Muscle layer of colon (tissue), 2 donors: ENCODE measurements around the gene SUN2.

ENCODE experiments used
- H3K27ac ChIP-seq: one replicate; pipeline ENCODE4 v1.7.0; 2013; ENCODE audit warnings: low read depth, mild to moderate bottlenecking, low read length, moderate library complexity
- H3K27me3 ChIP-seq, 2 donors: one replicate each; pipeline ENCODE4 v1.7.0; 2013; ENCODE audit warnings: low read length in 2 of 2, mild to moderate bottlenecking in 2 of 2; ENCODE audit not compliant: insufficient read depth in 2 of 2, control insufficient read depth in 1 of 2
- H3K36me3 ChIP-seq: one replicate; pipeline ENCODE4 v1.7.0; 2013; ENCODE audit warnings: mild to moderate bottlenecking, low read length; ENCODE audit not compliant: insufficient read depth
- H3K4me1 ChIP-seq: one replicate; pipeline ENCODE4 v1.7.0; 2013; ENCODE audit warnings: mild to moderate bottlenecking, low read length; ENCODE audit not compliant: insufficient read depth
- H3K4me3 ChIP-seq, 2 donors: one replicate each; pipeline ENCODE4 v1.7.0; 2013; ENCODE audit warnings: low read length in 2 of 2, low read depth in 1 of 2, mild to moderate bottlenecking in 1 of 2, moderate library complexity in 1 of 2
- H3K9ac ChIP-seq: one replicate; pipeline ENCODE4 v1.7.0; 2013; ENCODE audit warnings: low read length
- H3K9me3 ChIP-seq: one replicate; pipeline ENCODE4 v1.7.0; 2013; ENCODE audit warnings: mild to moderate bottlenecking, low read length
- donor health status: abdominal sarcoma.
- donor health status: Adenocarcinoma of cecum.

Gene SUN2

DNA sequence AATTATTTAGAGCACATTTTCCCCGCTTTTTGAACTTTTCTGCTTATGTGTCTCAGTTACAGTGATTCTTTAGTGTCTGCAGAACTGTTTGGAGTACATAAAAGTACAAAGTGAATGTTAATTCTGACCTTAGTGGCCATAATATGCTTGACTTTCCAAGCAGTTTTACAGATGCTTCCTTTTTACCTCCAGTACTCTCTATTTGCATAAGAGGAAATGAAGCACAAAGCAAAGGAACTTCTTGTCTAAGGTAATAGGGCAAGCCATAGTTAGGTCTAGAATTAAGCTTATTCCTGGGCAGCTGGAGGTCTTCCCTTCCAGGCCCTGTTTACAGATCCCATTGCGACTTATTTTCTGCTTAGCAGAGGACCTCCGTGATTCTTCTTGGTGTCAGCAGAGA is 46.5 kb downstream of the SUN2 start:
- Histone ChIP-seq H3K9me3 (no peaks in the 10 kb centered on the region), H3K36me3 (peaks cover 22% of the 10 kb centered on the region), H3K27ac (no peak overlapping the region), H3K9ac (no peak overlapping the region), H3K27me3 (no peaks in the 10 kb centered on the region), H3K4me1 (peaks cover 35% of the 10 kb centered on the region), H3K4me3 (no peak overlapping the region)

DNA sequence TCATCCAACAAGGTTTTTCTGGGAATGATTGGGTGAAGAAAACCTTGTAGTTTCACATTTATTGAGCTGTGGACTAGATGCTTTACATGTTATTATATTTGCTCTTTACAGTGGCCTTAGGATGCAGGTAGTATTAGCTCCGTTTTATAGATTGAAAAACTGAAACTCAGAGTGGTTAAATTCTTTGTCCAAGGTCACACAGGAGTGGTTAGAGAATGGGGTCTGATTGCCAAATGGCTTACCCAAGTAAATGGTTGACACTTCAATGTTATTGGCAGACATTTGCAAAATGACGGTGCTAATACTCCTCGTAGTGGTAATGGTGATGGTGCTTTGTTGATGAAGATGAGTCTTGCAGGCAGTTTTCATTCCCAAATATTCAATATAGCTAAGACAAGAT is 47.8 kb downstream of the SUN2 start:
- H3K27ac ChIP-seq: no peak overlapping the region
- peaks cover 20% of the 10 kb centered on the region for H3K36me3 ChIP-seq
- no peak overlapping the region for H3K9ac ChIP-seq
- H3K4me3 ChIP-seq: peak overlapping the region in 1 of 2 donors; percentile 75
- H3K27me3 ChIP-seq: no peaks in the 10 kb centered on the region
- peaks cover 30% of the 10 kb centered on the region for H3K4me1 ChIP-seq
- no peaks in the 10 kb centered on the region for H3K9me3 ChIP-seq

DNA sequence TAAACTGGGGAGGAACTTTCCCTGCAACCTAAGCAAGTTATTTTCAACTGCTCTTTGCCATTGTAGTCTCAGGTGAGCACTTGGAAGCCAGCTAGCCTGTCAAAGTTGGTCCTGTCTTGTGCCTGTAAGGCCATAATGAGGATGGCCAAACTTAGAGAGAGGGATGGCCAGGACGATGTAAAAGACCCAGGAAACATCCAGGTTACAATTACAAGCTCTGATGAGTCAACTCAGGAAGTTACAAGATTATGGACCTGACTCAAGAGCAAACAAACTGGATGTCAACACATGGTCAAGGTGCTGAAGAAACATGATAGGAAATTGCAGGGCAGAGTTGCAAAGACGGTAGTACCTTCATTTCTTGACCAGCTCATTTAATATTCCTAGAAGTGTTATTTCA is 48.5 kb downstream of the SUN2 start:
- Histone ChIP-seq H3K4me1 (peaks cover 30% of the 10 kb centered on the region), H3K9ac (no peak overlapping the region)

DNA sequence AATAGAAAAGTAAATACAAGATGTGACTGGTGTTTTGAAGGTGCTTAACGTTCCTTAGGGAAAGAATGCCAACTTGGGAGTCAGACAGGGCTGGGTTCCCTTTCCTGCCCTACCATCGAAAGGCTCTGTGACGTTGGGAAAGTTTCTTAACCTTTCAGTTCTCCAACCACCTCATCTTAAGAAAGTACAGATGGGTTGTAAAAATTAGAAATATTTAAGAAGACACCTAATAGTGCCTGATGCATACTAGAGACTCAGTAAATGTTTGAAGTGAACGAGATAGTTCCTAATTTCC is 49.0 kb downstream of the SUN2 start:
- H3K9ac ChIP-seq: peak overlapping the region; percentile 55
- H3K36me3 ChIP-seq: peaks cover 10% of the 10 kb centered on the region
- H3K27ac ChIP-seq: peak overlapping the region; percentile 89
- no peaks in the 10 kb centered on the region for H3K27me3 ChIP-seq
- H3K9me3 ChIP-seq: no peaks in the 10 kb centered on the region
- H3K4me1 ChIP-seq: peaks cover 30% of the 10 kb centered on the region
- peak overlapping the region; percentile 75 to 90 for H3K4me3 ChIP-seq

More for the DNA sequence above, 48.5 kb downstream of the SUN2 start:
- Histone ChIP-seq H3K9me3 (no peaks in the 10 kb centered on the region), H3K27ac (no peak overlapping the region), H3K4me3 (peak overlapping the region in 1 of 2 donors; percentile 75), H3K36me3 (peaks cover 13% of the 10 kb centered on the region), H3K27me3 (no peaks in the 10 kb centered on the region)

DNA sequence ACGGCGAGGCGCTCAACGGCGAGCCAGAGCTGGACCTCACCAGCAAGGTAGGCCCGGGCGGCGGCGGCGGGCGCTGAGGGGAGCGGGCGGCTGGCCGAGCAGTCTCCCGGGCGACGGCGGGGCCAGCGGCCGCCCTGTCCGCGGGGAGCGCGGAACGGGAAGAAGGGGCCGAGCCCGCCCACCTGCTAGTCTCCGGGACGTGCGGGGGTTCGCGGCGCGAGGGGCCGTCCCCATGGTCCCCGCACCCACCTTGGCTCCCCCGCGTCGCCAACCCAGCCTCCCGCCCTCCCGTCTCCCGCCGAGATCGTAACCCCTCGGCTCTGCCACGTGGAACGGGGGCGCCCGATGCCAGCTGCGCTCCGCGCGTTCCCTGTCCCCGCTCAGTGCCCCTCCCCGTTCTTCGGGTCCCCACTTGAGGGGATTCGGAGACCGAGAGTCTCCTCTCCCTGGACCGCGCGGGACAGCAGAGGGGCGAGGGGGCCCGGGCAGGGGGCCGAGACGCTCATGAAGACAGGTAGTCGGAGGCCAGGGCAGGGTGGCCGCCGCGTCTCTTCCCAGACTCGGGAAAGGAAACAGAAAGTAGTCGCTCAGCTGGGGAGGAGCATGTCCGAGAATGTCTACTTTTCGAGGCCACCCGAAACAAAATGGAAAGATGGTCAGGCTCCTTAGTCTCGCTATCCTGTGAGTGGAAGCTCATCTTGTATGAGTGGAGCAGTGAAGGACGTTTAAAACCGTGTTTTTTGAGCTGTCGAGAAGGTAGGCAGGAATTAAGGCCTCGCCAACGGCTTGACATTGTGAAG is 49.5 kb downstream of the SUN2 start:
- Histone ChIP-seq H3K4me3 (peak overlapping the region; percentile 75 to 90), H3K27ac (peak overlapping the region; percentile 89), H3K4me1 (peaks cover 35% of the 10 kb centered on the region), H3K36me3 (peaks cover 10% of the 10 kb centered on the region), H3K9ac (peak overlapping the region; percentile 55), H3K27me3 (no peaks in the 10 kb centered on the region), H3K9me3 (no peaks in the 10 kb centered on the region)

DNA sequence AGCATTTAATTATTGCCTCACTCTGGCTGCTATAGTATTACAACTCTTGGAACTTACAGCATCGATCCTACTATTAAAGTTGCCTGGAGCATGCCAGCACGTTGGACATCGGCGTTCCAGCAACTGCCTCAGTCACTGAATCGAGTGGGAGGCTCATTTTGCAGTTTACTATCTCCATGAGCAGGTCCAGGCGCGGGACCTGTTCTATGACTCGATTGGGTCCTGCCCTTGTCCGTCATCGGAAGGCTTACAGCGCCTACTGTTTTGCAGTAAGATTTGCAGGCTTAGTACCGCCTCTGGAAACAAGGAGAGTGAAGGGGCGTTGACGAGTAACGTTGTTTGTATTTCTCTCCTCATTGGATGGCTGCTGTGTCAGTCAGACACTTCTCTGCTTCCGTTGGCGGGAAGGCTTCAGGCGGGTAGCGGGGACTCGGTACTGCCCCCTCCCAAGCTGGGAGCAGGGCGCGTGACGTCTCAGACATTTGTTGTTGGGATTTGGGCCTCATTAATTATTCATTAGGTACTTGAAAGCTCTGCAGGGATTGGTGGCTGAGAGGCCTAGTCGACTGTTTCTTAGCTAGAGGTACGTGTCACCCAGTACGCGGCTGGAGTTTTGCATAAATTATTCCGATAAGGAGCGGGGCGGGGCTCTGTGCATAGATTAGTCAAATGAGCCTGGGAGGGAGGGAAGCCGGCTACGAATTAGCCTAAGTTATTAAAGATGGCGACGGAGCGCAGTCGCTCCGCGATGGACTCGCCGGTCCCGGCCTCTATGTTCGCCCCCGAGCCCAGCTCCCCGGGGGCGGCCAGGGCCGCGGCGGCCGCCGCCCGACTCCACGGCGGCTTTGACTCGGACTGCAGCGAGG is 50.3 kb downstream of the SUN2 start, which contains the start of gene GTPBP1:
Gene GTPBP1 (plus strand): TSS at position 710 of the 866 bp plus-strand sequence. CDS start 12 bp downstream, at position 722.
- Histone ChIP-seq H3K27me3 (no peaks in the 10 kb centered on the region), H3K27ac (peak within 1 kb of the TSS; percentile 89), H3K4me1 (peaks cover 35% of the 10 kb centered on the region), H3K9me3 (no peaks in the 10 kb centered on the region), H3K9ac (peak within 1 kb of the TSS; percentile 55), H3K36me3 (peaks cover 10% of the 10 kb centered on the region), H3K4me3 (peak within 1 kb of the TSS; percentile 75 to 90)

DNA sequence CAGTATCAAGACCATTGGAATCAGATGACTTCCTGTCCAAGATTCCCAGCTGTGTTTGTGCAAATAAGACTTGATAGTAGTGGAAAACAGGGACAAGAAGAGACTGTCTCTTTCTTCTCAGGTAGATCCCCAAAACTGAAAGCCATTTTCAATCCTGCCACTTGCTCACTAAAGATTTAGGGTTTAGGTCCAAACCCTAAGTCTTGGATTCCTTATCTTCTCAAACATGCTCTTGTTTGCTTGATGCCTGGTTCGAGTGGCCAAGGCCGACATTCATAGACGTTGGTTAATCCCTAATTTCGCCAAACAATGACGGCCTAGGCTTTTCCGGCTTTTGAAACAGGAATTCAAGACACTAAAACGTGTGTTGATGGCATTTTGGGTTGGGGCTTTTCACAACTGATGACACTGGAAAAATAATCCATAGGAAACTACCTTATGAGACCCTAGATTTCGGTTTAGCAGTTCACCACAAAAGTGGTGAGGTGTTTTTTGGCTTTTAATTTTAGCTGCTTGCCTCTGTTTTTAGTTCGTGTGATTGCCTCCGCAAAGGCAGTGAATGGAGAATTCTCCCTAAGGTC is 51.1 kb downstream of the SUN2 start:
- Histone ChIP-seq H3K27ac (peak overlapping the region; percentile 10), H3K9ac (peak overlapping the region; percentile 35), H3K27me3 (no peaks in the 10 kb centered on the region), H3K36me3 (peaks cover 6% of the 10 kb centered on the region), H3K4me3 (peak overlapping the region in 1 of 2 donors; percentile 35), H3K4me1 (peaks cover 34% of the 10 kb centered on the region), H3K9me3 (no peaks in the 10 kb centered on the region)

DNA sequence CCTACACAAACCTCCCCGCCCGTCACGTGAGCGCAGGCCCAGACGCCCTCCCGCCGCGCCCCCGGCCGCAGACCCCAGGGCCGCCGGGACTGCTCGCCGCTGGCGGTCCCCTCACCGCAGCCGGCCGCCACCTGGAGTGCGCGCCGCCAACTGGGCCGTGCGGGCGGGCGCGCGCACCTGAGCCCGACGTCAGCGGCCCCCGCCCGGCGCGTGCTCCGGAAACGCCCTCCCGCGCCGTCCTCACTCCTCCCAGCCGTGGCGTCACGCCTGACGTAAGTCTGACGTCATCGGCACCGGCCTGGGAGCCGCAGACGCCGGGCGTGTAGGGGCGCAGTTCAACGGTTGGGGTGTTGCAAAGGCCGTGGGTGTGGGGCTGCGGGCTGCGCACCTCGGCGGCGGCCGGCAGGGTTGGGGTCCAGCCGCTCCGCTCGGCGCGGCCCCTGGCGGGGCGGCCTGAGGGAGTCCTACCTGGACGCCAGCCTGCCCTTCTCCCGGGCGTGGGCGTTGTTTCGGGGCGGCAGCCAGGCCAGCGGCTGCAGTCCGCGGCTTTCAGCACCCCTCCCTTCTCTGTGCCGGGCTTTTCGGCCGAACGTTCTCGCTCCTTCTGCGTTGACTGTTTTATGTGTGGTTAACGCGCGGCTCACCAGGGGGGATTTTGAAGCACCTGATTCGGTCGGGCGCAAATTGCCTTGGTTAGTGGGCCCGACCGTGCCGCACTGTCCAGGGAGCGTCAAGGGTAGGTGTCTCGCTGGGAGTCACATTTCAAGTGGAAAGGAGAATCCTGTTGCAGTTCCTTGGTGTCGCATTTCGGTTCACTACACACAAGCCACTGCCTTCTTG is 54.8 kb downstream of the SUN2 start, which contains the start of gene JOSD1:
Gene JOSD1 (minus strand): TSS at position 155 of the 840 bp plus-strand sequence. CDS start 956 bp downstream, outside the sequence.
- Histone ChIP-seq H3K9me3 (no peaks in the 10 kb centered on the region), H3K4me3 (peak within 1 kb of the TSS; percentile 40 to 59), H3K27me3 (no peaks in the 10 kb centered on the region), H3K4me1 (peaks cover 49% of the 10 kb centered on the region), H3K27ac (peak within 1 kb of the TSS; percentile 85), H3K36me3 (no peaks in the 10 kb centered on the region), H3K9ac (peak within 1 kb of the TSS; percentile 89)

DNA sequence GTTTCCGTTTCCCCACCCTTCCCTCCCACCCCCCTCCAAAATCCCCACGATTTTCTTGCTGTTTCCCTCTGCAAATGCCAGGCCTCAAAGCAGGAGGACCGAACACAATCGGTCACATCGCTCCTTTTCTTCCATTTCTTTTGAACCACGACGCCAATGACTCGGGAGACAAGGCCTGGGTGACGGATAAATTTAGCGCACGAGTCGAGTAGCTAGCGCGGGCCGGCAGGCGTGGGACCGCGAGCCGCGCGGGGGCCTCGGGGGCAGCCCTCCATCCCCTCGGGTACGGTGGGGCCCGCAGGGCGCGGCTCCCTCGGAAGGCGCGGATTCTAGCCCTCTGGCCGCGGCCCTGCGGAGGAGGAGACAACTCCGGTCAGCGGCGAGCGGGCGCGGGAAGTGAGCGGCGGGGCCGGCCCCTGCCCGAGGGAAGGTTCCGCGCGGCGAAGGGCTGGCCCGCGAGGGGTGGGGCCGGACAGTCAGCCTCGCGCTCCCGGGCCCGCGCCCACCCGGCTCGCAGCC is 55.5 kb downstream of the SUN2 start:
- H3K27me3 ChIP-seq: no peaks in the 10 kb centered on the region
- peak overlapping the region; percentile 89 for H3K9ac ChIP-seq
- peaks cover 50% of the 10 kb centered on the region for H3K4me1 ChIP-seq
- peak overlapping the region; percentile 33 to 59 for H3K4me3 ChIP-seq
- peak overlapping the region; percentile 85 for H3K27ac ChIP-seq
- H3K9me3 ChIP-seq: no peaks in the 10 kb centered on the region
- no peaks in the 10 kb centered on the region for H3K36me3 ChIP-seq

DNA sequence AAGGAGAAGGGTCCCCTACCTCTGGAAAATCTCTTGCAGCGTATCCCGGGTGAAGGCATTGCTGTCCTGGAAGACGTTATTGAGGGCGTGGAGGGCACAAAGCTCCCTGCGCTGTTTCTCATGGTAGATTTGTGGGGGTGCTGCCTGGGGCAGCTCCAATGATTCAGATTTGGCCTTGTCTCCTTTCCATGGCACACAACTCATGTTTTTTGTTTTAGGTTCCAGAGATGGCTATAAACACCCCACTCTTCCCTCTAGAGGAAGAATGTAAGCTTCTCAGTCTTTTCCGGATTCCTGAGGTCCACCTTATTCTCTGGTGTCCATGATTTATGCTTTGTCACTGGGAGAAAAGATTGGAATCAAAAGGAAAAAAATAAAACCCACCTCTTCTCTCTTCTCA is 56.0 kb downstream of the SUN2 start:
- Histone ChIP-seq H3K4me1 (peaks cover 47% of the 10 kb centered on the region), H3K9ac (peak overlapping the region; percentile 89), H3K27ac (peak overlapping the region; percentile 85), H3K9me3 (no peaks in the 10 kb centered on the region), H3K4me3 (peak overlapping the region; percentile 33 to 59), H3K36me3 (no peaks in the 10 kb centered on the region), H3K27me3 (no peaks in the 10 kb centered on the region)
